Thyroid gland (tissue), 4 donors: ENCODE measurements around the gene CMTM3. TPM values are rescaled to one million over a fixed set of nuclear protein-coding genes. Genes with fewer than 3 reads are reported as not detected.
"Not testable (repeated sequence)": the region's sequence is repeated elsewhere in the genome, so short reads cannot be mapped to it uniquely, and the experiment has no call there.

Experiments
- DNase-seq, 2 donors: peaks; one replicate each; pipeline ENCODE4 v3.0.0-alpha.2; 2019
- H3K27ac ChIP-seq, 3 donors: fragments of 200-600 bp; sonication (generic); 1 replicate in 2 of 3; 2 replicates in 1 of 3; pipeline ENCODE4 v1.5.1; 2016 to 2019; ENCODE audit warnings: mild to moderate bottlenecking in 1 of 3, moderate library complexity in 1 of 3
- H3K27me3 ChIP-seq: fragments of 200-600 bp; sonication (generic); one replicate; pipeline ENCODE4 v1.5.1; 2019
- H3K36me3 ChIP-seq, 2 donors: fragments of 200-600 bp; sonication (generic); one replicate each; pipeline ENCODE4 v1.5.1; 2016 to 2019
- H3K4me1 ChIP-seq, 2 donors: fragments of 200-600 bp; sonication (generic); one replicate each; pipeline ENCODE4 v1.5.1; 2017 to 2019
- H3K4me3 ChIP-seq, 3 donors: fragments of 200-600 bp; sonication (generic); replicated peaks in 1 of 3; 1 replicate in 2 of 3; 2 replicates in 1 of 3; pipeline ENCODE4 v1.5.1; 2016; ENCODE audit warnings: mild to moderate bottlenecking in 1 of 3
- H3K9me3 ChIP-seq: fragments of 200-600 bp; sonication (generic); one replicate; pipeline ENCODE4 v1.5.1; 2017
- POLR2A ChIP-seq, 2 donors: fragments of 450-650 bp; IDR thresholded peaks; one replicate each; pipeline ENCODE4 v1.6.1; 2017; ENCODE audit warnings: antibody characterized with exemption in 2 of 2, mild to moderate bottlenecking in 2 of 2, moderate library complexity in 1 of 2
- WGBS, 2 donors: methylation state at CpG; one replicate each; pipeline ENCODE4 v1.1.5; 2017; 5-methylcytosine and 5-hydroxymethylcytosine counted together
- intact Hi-C: fragments of 100-400 bp; cut with DNase I; formaldehyde crosslinking; loops from one replicate; pipeline ENCODE4 v1.15.1; 2023
- small RNA-seq: library from RNA; depleted of rRNA; stranded (forward); fragments of <200 nt; gene quantifications from one replicate; pipeline ENCODE3, GENCODE V24; 2016
- total RNA-seq, 4 donors: library from RNA; depleted of rRNA; stranded (reverse); fragments of >200 nt; gene quantifications; one replicate each; pipeline ENCODE4 v1.2.3, GENCODE V29; 2016
- TF ChIP-seq, protein P1 (sequence below), 6 experiments: fragments of 200-600 bp in 3 of 6; fragments of 450-650 bp in 3 of 6; sonication (generic) in 3 of 6; IDR thresholded peaks; one replicate each; pipeline ENCODE4 v1.5.1; 2016 to 2019; ENCODE audit warnings: antibody characterized with exemption in 6 of 6, mild to moderate bottlenecking in 2 of 6, inconsistent platforms in 1 of 6, moderate library complexity in 1 of 6

The CMTM3 gene
- total RNA-seq, 4 donors from 2014 or later, result 5.9 to 32.0 (median 21.3) TPM

DNA sequence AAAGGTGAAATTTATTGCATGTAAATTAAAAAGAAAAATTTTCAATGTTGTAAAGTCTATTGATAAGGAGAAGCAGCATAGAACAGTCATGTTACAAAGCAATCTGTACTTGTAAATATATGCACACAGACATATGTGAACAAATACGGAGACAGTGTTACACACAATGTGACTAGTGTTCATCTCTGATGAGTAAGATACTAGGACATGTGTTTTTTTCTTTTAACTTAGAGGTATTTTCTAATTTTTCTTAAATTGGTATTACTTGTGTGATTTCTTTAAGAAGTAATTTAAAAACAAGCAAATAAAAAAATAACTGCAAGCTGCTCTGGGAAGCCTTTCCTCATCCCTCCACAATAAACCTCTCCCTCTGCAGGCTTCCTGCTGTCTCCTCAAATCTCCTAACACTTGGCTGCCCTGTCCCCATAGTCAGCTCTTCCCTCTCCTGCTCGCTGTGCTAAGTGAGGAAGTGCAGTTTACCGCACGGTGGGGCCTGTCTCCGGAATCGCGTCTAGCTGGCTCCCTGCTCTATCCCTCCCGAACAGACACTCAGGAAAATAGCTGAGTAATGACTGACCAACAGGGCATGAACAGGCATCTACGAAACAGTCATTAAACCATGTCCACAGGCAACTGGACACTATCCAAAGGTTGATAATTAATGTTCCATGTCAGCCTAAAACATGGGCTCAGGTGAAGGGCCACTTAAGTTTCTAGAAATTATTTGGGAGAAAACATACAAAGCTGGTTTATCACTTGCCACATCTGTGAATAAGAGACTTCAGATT, 56.1 kb downstream of the CMTM3 start:
- Histone ChIP-seq H3K4me3 (no peak overlapping the region), H3K27me3 (no peaks in the 10 kb centered on the region), H3K36me3 (no peaks in the 10 kb centered on the region), H3K9me3 (no peaks in the 10 kb centered on the region), H3K4me1 (peaks cover 35 to 50% of the 10 kb centered on the region in 2 donors), H3K27ac (peak overlapping the region; percentile 85 to 90 (median 85))
- intact Hi-C loops, result no loop called here
- WGBS, 2 donors, result 7 to 9% methylated on average over 9 of the region's 9 CpGs
- TF ChIP-seq, protein P1, sequence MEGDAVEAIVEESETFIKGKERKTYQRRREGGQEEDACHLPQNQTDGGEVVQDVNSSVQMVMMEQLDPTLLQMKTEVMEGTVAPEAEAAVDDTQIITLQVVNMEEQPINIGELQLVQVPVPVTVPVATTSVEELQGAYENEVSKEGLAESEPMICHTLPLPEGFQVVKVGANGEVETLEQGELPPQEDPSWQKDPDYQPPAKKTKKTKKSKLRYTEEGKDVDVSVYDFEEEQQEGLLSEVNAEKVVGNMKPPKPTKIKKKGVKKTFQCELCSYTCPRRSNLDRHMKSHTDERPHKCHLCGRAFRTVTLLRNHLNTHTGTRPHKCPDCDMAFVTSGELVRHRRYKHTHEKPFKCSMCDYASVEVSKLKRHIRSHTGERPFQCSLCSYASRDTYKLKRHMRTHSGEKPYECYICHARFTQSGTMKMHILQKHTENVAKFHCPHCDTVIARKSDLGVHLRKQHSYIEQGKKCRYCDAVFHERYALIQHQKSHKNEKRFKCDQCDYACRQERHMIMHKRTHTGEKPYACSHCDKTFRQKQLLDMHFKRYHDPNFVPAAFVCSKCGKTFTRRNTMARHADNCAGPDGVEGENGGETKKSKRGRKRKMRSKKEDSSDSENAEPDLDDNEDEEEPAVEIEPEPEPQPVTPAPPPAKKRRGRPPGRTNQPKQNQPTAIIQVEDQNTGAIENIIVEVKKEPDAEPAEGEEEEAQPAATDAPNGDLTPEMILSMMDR (IDR thresholded peaks at IDR 0.05), result peak in 4 of 6 experiments; percentile 32 to 51 (median 38)
- no peak for TF ChIP-seq POLR2A (IDR thresholded peaks at IDR 0.05)
- peak; percentile 88 to 89 for DNase-seq

DNA sequence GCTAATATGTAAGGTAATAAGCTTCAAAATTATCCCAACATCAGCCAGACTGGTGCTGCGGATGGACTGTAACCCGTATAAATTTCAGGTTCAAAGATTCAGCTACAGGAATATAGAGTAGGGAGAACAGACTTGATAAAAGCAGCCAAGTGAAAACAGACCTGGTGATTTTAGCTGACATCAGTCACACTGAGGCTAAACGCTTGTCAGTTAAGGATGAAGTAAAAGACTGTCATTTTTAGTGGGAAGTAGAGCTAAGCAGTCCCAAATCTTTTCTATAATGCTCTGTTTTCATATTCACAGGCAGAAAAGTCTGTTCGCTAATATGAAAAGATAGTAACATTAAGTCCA, 56.7 kb downstream of the CMTM3 start:
- peak; percentile 13 to 36 for DNase-seq
- Histone ChIP-seq H3K9me3 (no peaks in the 10 kb centered on the region), H3K27ac (peak overlapping the region; percentile 85 to 90 (median 85)), H3K4me1 (peaks cover 35 to 50% of the 10 kb centered on the region in 2 donors), H3K27me3 (no peaks in the 10 kb centered on the region), H3K4me3 (no peak overlapping the region), H3K36me3 (no peaks in the 10 kb centered on the region)
- no peak for TF ChIP-seq POLR2A (IDR thresholded peaks at IDR 0.05)
- TF ChIP-seq, protein P1 (IDR thresholded peaks at IDR 0.05), result no peak
- intact Hi-C loops, result no loop called here
- 41 to 52% methylated on average over 4 of the region's 4 CpGs for WGBS, 2 donors

GRCh38 chr16:66661671-66662346, 57.3 kb downstream of the CMTM3 start:
- WGBS, 2 donors, result 35% methylated on average over 6 of the region's 6 CpGs

GRCh38 chr16:66662445-66663194, 58.1 kb downstream of the CMTM3 start:
- intact Hi-C loops, result no loop called here
- peak in 1 of 2 donors; percentile 17 for DNase-seq

More at GRCh38 chr16:66661671-66662346, 57.3 kb downstream of the CMTM3 start:
- Histone ChIP-seq H3K27ac (peak overlapping the region; percentile 85 to 90 (median 85)), H3K4me1 (peaks cover 35 to 50% of the 10 kb centered on the region in 2 donors)
- DNase-seq, result peak; percentile 66 to 76
- intact Hi-C loops, H3K9me3 ChIP-seq, H3K27me3 ChIP-seq, H3K36me3 ChIP-seq, H3K4me3 ChIP-seq: not testable (repeated sequence)

More at GRCh38 chr16:66662445-66663194, 58.1 kb downstream of the CMTM3 start:
- Histone ChIP-seq H3K27me3 (no peaks in the 10 kb centered on the region), H3K9me3 (no peaks in the 10 kb centered on the region), H3K4me1 (peaks cover 35 to 50% of the 10 kb centered on the region in 2 donors), H3K36me3 (no peaks in the 10 kb centered on the region), H3K27ac (peak overlapping the region; percentile 85 to 90 (median 85)), H3K4me3 (no peak overlapping the region)
- WGBS, 2 donors, result 71 to 78% methylated on average over 7 of the region's 7 CpGs
- TF ChIP-seq, protein P1 (IDR thresholded peaks at IDR 0.05), result peak in 5 of 6 experiments; percentile 15 to 51 (median 38)
- TF ChIP-seq POLR2A (IDR thresholded peaks at IDR 0.05), result no peak

Small RNAs within 50 kb of the gene (small RNA-seq; reads per million reads assigned to genes)
- not detected for gene CKLF-CMTM1

Other genes starting within 250 kb of the CMTM3 start
- 10 to 100 TPM; 56.0 to 90.0 (median 67.2) TPM for gene CDH5, start 238.0 kb upstream of the CMTM3 start, total RNA-seq
- under 1 TPM in 2 of 4 donors, not detected in 2; 0.38 to 0.54 TPM for gene BEAN1, start 177.4 kb upstream of the CMTM3 start, total RNA-seq
- 10 to 100 TPM; 31.6 to 55.5 (median 46.6) TPM for gene TK2, start 54.6 kb upstream of the CMTM3 start, total RNA-seq
- 10 to 100 TPM; 22.1 to 79.4 (median 49.9) TPM for gene CKLF, start 52.1 kb upstream of the CMTM3 start, total RNA-seq
- gene CMTM1, start 38.3 kb upstream of the CMTM3 start, total RNA-seq, result 1 to 10 TPM in 1 of 4 donors, not detected in 3; 3.8 TPM
- 1 to 10 TPM in 1 of 4 donors, under 1 TPM in 1, not detected in 2; 0.67 to 1.1 TPM for gene CMTM2, start 25.2 kb upstream of the CMTM3 start, total RNA-seq
- gene CMTM4, start 92.0 kb downstream of the CMTM3 start, total RNA-seq, result 100 to 1,000 TPM; 170 to 246 (median 201) TPM
- 100 to 1,000 TPM; 162 to 332 (median 195) TPM for gene DYNC1LI2, start 146.9 kb downstream of the CMTM3 start, total RNA-seq
- 1 to 10 TPM in 1 of 4 donors, under 1 TPM in 1, not detected in 2; 0.27 to 2.1 TPM for gene TERB1, start 196.9 kb downstream of the CMTM3 start, total RNA-seq
- 10 to 100 TPM; 51.0 to 75.0 (median 61.2) TPM for gene NAE1, start 226.3 kb downstream of the CMTM3 start, total RNA-seq
- under 1 TPM in 1 of 4 donors, not detected in 3; 0.46 TPM for gene CA7, start 239.7 kb downstream of the CMTM3 start, total RNA-seq